Neural crest cell (in vitro differentiated cells): ENCODE results near the gene POLR1A. TPM values are rescaled to one million over a fixed set of nuclear protein-coding genes. Genes with fewer than 3 reads are reported as not detected.

Source experiments
- DNase-seq: peaks from one replicate; pipeline ENCODE4 v3.0.0; 2021; ENCODE audit warnings: low read depth, mixed read lengths, low spot score
- H3K27ac Mint-ChIP-seq: one replicate; pipeline ENCODE4 v1.8.0; 2021; ENCODE audit warnings: mild to moderate bottlenecking, mixed read lengths; ENCODE audit not compliant: unreplicated experiment
- H3K27me3 Mint-ChIP-seq: 2 replicates; pipeline ENCODE4 v1.8.0; 2021; ENCODE audit warnings: low read depth, mild to moderate bottlenecking, mixed read lengths
- H3K36me3 Mint-ChIP-seq: 2 replicates; pipeline ENCODE4 v1.8.0; 2021; ENCODE audit warnings: low read depth, mild to moderate bottlenecking, mixed read lengths
- H3K4me1 Mint-ChIP-seq: 2 replicates; pipeline ENCODE4 v1.8.0; 2021; ENCODE audit warnings: mixed read lengths
- H3K4me3 Mint-ChIP-seq: one replicate; pipeline ENCODE4 v1.8.0; 2021; ENCODE audit warnings: mild to moderate bottlenecking, mixed read lengths
- H3K9me3 Mint-ChIP-seq: 2 replicates; pipeline ENCODE4 v1.8.0; 2021; ENCODE audit warnings: mixed read lengths
- total RNA-seq: library from RNA; stranded (reverse); gene quantifications from 2 replicates; pipeline ENCODE4 v1.2.1, GENCODE V29; 2021
- TF ChIP-seq, protein P1 (sequence below): fragments of 200-600 bp; sonication (generic); conservative IDR thresholded peaks from 2 replicates; pipeline ENCODE4 v1.5.0; 2021; ENCODE audit warnings: antibody characterized with exemption, mild to moderate bottlenecking

POLR1A gene
- total RNA-seq, 1 donor from 2014 or later, result 67.8 TPM

GRCh38 chr2:86052676-86053075 is 53.0 kb downstream of the POLR1A start:
- TF ChIP-seq, protein P1, sequence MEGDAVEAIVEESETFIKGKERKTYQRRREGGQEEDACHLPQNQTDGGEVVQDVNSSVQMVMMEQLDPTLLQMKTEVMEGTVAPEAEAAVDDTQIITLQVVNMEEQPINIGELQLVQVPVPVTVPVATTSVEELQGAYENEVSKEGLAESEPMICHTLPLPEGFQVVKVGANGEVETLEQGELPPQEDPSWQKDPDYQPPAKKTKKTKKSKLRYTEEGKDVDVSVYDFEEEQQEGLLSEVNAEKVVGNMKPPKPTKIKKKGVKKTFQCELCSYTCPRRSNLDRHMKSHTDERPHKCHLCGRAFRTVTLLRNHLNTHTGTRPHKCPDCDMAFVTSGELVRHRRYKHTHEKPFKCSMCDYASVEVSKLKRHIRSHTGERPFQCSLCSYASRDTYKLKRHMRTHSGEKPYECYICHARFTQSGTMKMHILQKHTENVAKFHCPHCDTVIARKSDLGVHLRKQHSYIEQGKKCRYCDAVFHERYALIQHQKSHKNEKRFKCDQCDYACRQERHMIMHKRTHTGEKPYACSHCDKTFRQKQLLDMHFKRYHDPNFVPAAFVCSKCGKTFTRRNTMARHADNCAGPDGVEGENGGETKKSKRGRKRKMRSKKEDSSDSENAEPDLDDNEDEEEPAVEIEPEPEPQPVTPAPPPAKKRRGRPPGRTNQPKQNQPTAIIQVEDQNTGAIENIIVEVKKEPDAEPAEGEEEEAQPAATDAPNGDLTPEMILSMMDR, result no peak
- H3K27ac Mint-ChIP-seq, result no peak overlapping the region
- H3K27me3 Mint-ChIP-seq, result no peaks in the 10 kb centered on the region
- H3K4me3 Mint-ChIP-seq, result no peak overlapping the region
- peaks cover 16% of the 10 kb centered on the region for H3K36me3 Mint-ChIP-seq
- no peaks in the 10 kb centered on the region for H3K4me1 Mint-ChIP-seq
- DNase-seq, result no peak
- H3K9me3 Mint-ChIP-seq, result no peaks in the 10 kb centered on the region

GRCh38 chr2:86052265-86052664 is 53.4 kb downstream of the POLR1A start:
- no peak for DNase-seq
- H3K4me3 Mint-ChIP-seq, result no peak overlapping the region
- peaks cover 13% of the 10 kb centered on the region for H3K36me3 Mint-ChIP-seq
- H3K4me1 Mint-ChIP-seq, result no peaks in the 10 kb centered on the region
- H3K27ac Mint-ChIP-seq, result no peak overlapping the region
- TF ChIP-seq, protein P1, result no peak
- no peaks in the 10 kb centered on the region for H3K27me3 Mint-ChIP-seq
- H3K9me3 Mint-ChIP-seq, result no peaks in the 10 kb centered on the region

DNA sequence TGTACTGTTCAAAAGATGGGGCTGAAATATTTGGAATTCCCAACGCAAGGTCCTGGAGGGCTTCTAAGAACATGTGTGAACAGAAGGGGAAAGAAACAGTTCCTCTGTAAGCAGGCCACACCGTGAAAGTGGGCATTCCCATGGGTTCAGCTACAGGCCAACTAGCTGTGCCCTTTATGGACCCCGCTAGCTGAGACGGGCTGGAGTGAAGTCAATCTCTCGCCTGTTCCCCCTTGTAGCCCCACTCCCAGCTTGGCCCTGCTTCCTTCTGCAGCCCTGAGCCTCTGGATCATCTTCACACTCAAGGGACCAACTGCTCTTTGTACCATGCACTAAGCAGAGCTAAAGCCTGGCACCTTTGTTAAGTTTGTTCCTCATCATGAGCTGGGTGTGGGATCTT is 55.4 kb downstream of the POLR1A start:
- H3K4me1 Mint-ChIP-seq, result no peaks in the 10 kb centered on the region
- no peak for DNase-seq
- H3K9me3 Mint-ChIP-seq, result no peaks in the 10 kb centered on the region
- peaks cover 11% of the 10 kb centered on the region for H3K36me3 Mint-ChIP-seq
- no peak overlapping the region for H3K27ac Mint-ChIP-seq
- H3K4me3 Mint-ChIP-seq, result no peak overlapping the region
- TF ChIP-seq, protein P1, result no peak
- no peaks in the 10 kb centered on the region for H3K27me3 Mint-ChIP-seq

- H3K4me3 Mint-ChIP-seq, result no peak overlapping the region
- H3K27ac Mint-ChIP-seq, result no peak overlapping the region
- no peaks in the 10 kb centered on the region for H3K27me3 Mint-ChIP-seq
- TF ChIP-seq, protein P1, result no peak
- no peak for DNase-seq
- H3K36me3 Mint-ChIP-seq, result peaks cover 8% of the 10 kb centered on the region
- no peaks in the 10 kb centered on the region for H3K4me1 Mint-ChIP-seq
- no peaks in the 10 kb centered on the region for H3K9me3 Mint-ChIP-seq
Observed at GRCh38 chr2:86049529-86049928, 56.2 kb downstream of the POLR1A start.

GRCh38 chr2:86048888-86049287 is 56.8 kb downstream of the POLR1A start:
- Mint-ChIP-seq H3K36me3 (peaks cover 8% of the 10 kb centered on the region), H3K27me3 (no peaks in the 10 kb centered on the region), H3K27ac (no peak overlapping the region), H3K4me1 (no peaks in the 10 kb centered on the region), H3K9me3 (no peaks in the 10 kb centered on the region), H3K4me3 (no peak overlapping the region)
- DNase-seq, result no peak
- TF ChIP-seq, protein P1, result no peak

GRCh38 chr2:86048383-86048701 is 57.3 kb downstream of the POLR1A start:
- Mint-ChIP-seq H3K27me3 (no peaks in the 10 kb centered on the region), H3K4me1 (no peaks in the 10 kb centered on the region), H3K4me3 (no peak overlapping the region), H3K9me3 (no peaks in the 10 kb centered on the region), H3K36me3 (peaks cover 7% of the 10 kb centered on the region), H3K27ac (no peak overlapping the region)
- DNase-seq, result no peak
- TF ChIP-seq, protein P1, result no peak
